SK-N-MC (cell line): ENCODE data around the gene WTAP.

Experiments used
- EZH2 ChIP-seq: fragments of 200-600 bp; sonication (generic); IDR thresholded peaks from one replicate; pipeline ENCODE4 v1.6.1; 2017; ENCODE audit warnings: antibody characterized with exemption
- FOXP2 ChIP-seq: optimal IDR thresholded peaks from 2 replicates; pipeline ENCODE3; 2011; ENCODE audit warnings: mild to moderate bottlenecking, moderate library complexity; ENCODE audit not compliant: insufficient read depth; ENCODE audit errors: extremely low read length, control extremely low read depth
- POLR2AphosphoS5 ChIP-seq: IDR thresholded peaks from 2 replicates; pipeline ENCODE4 v1.6.1; 2012; ENCODE audit warnings: mild to moderate bottlenecking, low read depth, low read length, borderline replicate concordance

GRCh38 chr6:159677506-159678165 lies 49.7 kb upstream of the WTAP start:
- TF ChIP-seq POLR2AphosphoS5 (no peak), EZH2 (no peak), FOXP2 (no peak)
